ENCODE data around the gene C2orf76.
A peak's percentile ranks its signal among the peaks of the same experiment; 100 is the strongest.

Gene C2orf76

DNA sequence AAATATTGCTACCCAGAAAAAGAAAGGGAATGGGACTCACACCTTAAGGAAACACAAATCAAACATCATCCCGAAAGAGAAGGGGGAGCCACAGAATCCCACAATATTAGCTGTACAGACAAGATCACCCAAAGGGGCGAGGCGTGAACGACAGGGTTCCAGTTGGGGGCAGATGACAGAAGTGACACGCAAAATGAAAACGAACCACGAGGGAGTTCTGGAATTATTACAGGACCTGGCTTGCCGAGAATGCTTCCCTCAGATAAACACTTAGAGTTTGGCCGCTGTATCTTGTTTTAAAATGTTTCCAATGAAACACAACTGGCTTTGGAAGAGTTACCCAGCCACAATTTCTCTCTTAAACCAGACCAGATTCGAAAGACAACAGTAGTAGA, 60.4 kb downstream of the C2orf76 start:
- H3K4me3 ChIP-seq (ENCODE audit: low read depth, low read length): no peak overlapping the region
- DNase-seq (ENCODE audit: low read depth): no peak

DNA sequence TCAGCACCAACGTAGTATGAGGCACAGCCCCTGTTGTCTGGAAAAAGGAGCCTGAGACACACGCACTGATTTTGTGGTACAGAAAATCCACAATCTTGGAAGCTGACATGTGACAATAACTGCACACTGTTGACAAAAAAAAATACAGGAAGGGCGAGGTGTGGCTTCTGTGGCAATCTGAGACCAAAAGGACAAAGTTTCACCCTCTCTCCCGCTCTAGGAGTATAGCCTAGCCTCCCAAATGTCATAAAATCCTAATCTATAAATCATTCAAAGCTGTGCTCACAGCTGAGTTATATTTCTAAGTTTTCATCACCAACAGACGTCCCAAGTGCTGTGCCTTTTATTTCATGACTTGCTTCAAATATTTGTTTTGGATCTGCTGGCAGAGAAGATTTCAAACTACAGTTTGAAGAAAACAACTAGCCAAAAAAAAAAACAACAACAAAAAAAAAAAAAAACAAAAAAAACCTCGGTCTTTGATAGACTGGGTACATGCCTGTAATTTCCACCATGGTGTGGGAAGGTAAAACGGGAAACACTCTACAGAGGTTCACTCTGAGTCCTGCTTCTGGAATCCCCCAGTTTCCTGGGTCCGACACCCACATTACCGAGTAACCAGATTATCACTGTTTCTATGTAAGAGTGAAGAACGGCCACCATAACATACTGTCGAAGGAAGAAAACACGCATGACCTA, 61.0 kb downstream of the C2orf76 start:
- H3K4me3 ChIP-seq (ENCODE audit: low read depth, low read length): no peak overlapping the region
- DNase-seq (ENCODE audit: low read depth): no peak

DNA sequence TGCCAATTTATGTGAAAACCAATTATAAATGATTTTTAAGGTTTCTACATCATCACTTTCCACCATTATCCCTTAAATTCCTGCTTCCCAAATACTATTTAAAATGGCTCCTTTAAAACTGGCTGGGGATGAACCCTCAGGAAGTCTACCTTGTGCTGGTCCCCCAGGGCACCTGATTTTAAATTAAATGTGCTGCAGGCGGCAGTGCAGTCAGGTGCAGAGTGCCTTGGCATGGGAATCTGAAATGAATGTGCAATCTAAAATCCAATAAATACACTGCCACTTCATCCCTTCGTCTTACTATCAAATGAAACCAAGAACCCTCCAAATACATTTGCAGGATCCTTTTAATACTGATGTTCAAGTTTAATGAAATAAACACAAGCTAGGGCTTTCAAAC, 61.8 kb downstream of the C2orf76 start:
- H3K4me3 ChIP-seq (ENCODE audit: low read depth, low read length): no peak overlapping the region
- DNase-seq (ENCODE audit: low read depth): no peak

DNA sequence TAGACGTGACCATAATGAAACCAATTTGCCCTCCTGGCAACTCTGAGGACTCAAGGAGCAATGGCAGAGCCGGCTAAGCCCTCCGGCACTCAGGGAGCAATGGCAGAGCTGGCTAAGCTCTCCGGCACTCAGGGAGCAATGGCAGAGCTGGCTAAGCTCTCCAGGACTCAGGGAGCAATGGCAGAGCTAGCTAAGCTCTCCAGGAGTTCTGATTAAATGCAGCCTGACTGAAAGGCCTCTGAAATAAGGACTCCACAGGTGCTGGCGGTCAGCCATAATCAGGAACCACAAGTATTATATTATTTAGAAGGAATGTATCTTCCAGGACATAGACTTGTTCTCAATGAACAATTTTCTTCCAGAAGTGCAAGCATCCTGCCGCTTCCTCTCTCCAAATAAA, 65.2 kb downstream of the C2orf76 start:
- H3K4me3 ChIP-seq (ENCODE audit: low read depth, low read length): no peak overlapping the region
- DNase-seq (ENCODE audit: low read depth): no peak

DNA sequence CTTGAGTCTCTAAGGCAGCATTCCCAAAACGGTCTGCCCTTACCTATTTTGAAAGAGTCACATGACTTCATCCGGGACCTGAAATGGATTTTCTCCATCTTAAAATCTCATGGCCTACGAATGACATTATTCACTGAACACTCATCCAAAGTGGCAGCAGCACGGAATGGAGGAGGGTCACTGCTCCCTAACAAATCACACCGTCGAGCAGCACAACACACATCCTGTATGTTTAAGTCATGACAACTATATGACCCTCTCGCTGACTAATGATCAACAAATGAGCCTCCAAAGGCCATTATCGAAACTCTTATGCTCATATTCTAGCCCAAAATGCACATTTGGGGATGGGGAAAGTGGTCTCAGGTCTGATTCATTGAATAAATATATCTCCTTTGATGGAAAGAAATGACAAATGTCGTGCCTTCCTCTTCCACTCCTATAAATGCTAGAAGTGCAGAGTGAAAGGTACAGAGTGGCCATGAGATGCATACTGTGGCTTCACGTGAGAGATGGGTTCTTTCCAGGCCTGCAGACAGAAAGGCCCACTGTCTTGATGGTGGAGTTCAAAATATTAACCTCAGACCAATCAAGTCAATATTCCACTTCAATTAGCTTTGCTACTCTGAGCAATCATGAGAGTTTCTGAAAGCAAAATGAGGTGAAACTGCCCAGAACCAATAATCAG, 70.8 kb downstream of the C2orf76 start:
- no peak overlapping the region for H3K4me3 ChIP-seq (ENCODE audit: low read depth, low read length)
- no peak for DNase-seq (ENCODE audit: low read depth)

DNA sequence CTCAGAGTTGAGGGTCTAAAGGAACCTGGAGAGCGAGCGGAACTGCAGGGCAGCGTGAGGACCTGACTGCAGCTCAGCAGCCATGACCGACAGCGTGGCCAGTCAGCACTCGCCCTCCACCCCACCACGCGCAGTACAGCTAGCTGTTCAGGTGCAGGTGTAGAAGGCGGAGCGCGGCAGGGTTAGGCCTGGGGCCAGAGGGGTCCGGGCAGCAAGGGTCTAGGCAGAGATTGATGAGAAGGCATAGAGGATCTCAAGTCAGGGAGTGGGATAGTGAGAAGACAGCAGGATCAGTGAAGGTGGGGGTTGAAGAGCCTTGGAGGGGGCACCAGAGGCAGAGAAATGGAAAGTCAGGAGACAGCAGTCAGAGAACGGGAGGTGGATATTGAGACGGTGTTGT, 72.0 kb downstream of the C2orf76 start:
- DNase-seq (ENCODE audit: low read depth): no peak
- no peak overlapping the region for H3K4me3 ChIP-seq (ENCODE audit: low read depth, low read length)

DNA sequence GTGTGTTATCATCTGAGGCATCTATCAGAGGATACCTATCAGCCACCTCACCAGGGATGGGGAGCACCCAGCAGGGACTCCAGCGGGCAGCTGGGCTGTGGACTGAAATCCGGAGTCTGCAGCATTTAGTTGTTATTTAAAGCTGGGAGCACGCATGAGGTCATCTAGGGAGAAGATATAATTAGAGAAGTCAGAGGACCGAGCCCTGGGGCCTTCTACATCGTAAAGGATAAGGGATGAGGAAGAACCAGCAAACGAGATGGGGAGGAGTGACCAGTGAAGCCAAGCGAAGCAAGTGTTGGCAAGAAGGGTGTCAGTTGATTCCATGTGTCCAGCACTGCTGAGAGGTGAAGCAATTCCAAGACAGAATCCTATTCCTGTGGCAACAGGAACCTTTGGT, 72.7 kb downstream of the C2orf76 start:
- H3K4me3 ChIP-seq (ENCODE audit: low read depth, low read length): no peak overlapping the region
- DNase-seq (ENCODE audit: low read depth): no peak

DNA sequence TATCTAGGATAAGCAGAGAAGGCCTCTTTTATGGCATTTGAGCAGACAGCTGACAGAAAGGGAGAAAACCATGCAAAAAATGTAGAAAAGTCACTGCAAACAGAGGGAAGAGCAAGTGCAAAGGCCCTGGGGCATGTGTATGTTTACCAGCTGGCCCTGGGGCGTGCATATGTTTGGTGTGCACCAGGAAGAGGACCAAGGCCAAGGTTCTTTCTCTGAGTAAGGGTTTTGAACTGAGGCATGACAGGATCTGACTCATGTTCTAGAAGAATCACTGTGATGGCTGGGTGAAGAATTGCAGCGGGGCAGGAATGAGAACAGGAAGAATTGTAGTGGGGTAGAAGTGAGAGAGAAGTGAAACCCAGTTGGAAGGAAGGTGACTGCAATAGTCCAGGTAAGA, 73.4 kb downstream of the C2orf76 start:
- H3K4me3 ChIP-seq (ENCODE audit: low read depth, low read length): no peak overlapping the region
- no peak for DNase-seq (ENCODE audit: low read depth)

DNA sequence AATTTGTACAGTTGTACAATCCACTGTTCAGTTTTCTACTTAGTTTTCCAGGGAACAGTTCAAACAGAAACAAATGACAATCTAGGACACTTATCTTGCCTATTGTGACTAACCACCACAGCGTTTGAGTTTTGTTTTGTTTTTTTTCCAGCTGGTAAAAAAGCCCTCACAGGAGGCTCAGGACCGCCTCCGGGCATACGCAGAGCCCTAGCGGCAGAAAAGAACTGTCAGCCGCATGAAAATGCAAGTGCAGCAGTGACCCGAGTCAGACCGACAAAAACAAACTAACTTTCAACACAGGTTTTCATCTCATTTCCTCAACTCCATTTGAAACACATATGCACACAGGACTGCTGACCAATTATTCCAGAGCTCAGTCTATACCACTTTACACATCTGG, 74.4 kb downstream of the C2orf76 start:
- no peak overlapping the region for H3K4me3 ChIP-seq (ENCODE audit: low read depth, low read length)
- DNase-seq (ENCODE audit: low read depth): no peak

DNA sequence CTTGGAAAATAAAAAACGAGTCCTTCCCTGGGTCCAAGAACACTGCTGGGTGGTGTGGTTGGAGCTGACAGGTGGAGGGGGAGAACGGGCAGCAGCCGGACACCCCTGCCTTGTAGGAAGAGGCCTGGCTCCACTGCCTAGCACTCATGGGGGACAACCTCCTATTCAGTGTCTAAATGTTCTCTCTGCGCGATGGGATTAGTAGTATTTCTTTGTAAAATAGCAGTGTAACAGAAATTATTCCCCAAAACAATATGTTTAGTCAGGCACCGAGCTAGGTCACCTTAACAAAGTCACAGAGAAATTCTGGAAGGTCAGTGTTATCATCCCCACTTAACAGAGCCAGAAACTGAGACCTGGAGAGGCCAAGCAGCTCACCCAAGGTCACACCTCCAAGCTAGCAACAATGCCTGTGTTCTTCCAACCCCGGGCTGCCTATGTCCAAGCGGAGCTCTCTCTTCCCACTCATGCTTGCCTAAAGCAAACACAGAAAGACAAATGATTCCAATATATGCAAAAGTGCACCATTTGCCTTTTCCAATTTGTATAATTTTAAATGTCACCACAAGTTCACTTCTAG, 75.0 kb downstream of the C2orf76 start:
- no peak for DNase-seq (ENCODE audit: low read depth)
- H3K4me3 ChIP-seq (ENCODE audit: low read depth, low read length): no peak overlapping the region

DNA sequence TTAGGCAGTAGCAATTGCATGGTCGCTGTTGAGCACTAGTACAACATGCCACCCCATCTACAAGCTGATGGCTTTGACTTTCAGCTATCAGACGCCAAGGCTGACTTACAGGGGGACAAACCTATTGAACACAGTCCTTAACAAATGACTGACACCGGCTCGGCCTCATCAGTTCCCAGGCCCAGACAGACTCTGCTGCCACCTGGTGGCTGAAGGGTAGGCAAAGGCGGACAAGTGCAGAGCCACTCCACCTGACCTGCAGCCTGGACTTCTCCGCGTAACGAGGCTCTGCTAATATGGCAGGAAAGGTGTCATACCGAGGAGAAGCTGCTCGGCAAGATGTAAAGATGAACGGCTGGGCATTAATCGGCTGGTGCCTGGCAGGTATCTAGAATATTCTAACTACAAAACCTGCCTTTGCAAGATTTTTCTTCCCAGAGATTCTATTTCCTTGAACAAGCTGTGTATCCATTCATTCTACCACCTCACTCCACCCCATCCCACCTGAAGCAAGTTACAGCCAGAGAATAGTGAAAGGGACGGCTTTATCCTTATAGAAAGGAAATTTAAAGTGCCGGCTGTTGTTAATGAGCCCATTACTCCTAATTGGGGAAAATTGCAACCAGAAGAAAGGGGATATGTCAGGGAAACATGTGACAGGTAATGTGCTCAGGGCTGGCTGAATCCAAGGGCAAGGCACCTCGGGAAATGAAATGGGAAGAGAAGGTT, 75.6 kb downstream of the C2orf76 start:
- DNase-seq (ENCODE audit: low read depth): no peak
- H3K4me3 ChIP-seq (ENCODE audit: low read depth, low read length): no peak overlapping the region

DNA sequence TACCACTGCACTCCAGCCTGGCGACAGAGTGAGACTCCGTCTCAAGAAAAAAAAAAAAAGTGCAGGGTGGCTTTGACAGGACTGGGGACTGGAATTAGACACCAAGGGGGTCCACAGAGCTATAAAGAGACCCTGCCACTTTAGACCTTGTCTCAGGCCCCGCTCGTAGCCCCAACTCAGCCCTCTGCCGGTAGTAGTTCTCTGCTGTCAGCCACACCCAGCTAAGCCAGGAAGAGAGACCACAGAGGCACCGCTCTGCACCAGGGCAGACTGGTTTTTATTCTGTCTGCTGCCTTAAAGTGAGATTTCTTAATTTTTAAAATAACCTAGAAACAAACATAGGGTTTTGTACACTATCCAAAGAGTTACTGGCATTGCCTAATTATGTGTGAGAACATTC, 77.0 kb downstream of the C2orf76 start:
- no peak for DNase-seq (ENCODE audit: low read depth)
- no peak overlapping the region for H3K4me3 ChIP-seq (ENCODE audit: low read depth, low read length)

DNA sequence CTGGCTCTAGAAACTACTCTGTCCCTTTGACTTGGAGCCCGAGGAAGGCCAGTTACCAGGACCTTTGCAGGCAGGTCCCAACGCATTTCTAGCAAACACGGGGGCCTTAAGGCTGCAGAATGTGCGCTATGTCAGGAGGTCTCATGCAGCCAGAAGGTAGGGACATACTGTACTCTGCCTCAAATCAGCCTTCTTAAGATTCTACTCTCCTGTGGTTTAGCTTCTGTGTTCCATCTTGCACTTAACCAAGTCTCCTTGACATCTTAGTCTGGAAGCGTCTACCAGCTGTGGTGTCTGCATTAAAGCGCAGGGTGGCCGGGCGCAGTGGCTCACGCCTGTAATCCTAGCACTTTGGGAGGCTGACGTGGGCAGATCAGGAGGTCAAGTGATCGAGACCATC, 77.5 kb downstream of the C2orf76 start:
- DNase-seq (ENCODE audit: low read depth): peak; percentile 49
- H3K4me3 ChIP-seq (ENCODE audit: low read depth, low read length): no peak overlapping the region

DNA sequence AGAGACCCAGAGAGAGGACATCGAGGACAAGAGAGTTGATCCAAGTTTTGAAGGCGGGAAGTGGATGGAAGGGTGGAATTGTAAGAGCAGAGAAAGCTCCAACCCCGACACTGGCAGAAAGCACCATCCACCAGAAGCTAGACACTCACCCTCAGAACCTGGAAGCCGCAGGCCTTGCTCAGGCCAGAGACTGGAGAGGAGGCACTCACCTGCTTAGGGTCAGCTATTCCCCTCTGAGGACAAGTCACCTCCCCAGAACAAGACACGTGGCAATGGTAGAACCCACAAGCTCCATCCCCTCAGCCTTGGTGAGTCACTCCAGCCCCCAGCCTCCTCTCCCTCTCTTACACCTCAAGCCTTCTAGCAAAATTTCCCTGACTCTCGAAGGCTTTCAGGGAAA, 78.1 kb downstream of the C2orf76 start:
- H3K4me3 ChIP-seq (ENCODE audit: low read depth, low read length): no peak overlapping the region
- DNase-seq (ENCODE audit: low read depth): no peak

DNA sequence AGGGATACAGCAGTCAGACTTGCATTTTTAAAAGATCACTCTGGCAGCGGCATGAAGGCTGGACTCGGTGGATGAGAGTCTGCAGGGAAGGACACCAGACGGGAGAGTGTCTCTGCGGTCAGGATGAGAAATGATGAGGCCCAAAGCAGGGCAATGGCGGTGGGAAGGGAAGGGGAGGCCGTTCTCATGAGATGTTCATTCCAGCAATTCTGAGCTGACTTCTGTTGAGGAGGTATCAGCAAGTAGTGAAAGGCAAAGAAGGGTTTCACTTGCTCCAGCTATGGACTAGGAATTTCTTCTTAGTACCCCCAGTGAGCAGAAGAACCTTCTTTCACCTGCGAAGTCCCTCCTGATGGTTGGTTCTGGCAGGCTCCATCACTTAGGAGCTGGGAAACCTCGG, 80.0 kb downstream of the C2orf76 start:
- no peak for DNase-seq (ENCODE audit: low read depth)
- no peak overlapping the region for H3K4me3 ChIP-seq (ENCODE audit: low read depth, low read length)

DNA sequence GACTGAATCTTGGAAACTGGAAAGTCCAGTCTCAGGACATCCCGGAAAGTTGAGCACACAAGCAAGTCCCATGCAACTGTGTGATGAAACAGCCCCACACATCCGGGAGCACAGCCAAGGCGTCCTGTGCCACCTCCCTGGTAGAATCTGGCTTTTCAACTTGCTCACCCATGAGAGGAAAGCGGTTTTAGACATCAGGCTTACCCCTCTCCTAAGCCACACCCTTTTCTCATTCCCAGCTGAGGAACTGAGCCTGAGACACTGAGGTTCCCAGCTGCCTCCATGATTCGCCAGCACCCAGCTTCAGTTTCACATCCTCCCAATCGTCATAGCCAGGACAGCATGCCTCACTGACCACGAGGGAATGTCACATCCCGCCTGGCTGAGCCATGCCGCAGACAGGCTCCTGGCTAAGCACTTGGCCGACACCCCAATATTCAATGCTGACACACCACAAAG, 82.7 kb downstream of the C2orf76 start:
- no peak overlapping the region for H3K4me3 ChIP-seq (ENCODE audit: low read depth, low read length)
- DNase-seq (ENCODE audit: low read depth): peak; percentile 73

DNA sequence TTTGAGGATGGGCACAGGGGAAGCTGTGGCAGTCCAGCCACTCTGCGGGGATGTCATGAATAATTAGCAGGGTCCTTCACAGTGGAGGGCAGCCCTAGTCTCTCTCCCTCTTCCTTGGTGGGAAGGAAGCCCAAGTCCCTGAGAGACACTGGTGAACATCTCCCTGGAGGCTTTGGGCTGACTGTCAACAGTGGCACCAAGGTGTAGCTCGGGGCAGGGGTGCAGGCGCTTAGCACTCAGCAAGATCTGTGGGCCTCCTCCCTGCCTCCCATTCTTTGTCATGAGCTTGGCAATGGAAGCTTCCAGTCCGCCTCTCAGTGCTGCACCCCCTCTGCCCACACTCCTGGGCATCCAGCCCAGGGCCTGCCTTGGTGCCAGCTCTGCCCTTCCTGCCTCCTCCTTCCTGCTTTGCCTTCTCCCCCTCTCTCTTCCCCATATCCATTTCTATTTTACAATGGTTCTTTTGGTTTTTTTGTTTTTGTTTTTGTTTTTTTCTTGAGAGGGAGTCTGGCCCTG, 83.6 kb downstream of the C2orf76 start:
- DNase-seq (ENCODE audit: low read depth): no peak
- no peak overlapping the region for H3K4me3 ChIP-seq (ENCODE audit: low read depth, low read length)

DNA sequence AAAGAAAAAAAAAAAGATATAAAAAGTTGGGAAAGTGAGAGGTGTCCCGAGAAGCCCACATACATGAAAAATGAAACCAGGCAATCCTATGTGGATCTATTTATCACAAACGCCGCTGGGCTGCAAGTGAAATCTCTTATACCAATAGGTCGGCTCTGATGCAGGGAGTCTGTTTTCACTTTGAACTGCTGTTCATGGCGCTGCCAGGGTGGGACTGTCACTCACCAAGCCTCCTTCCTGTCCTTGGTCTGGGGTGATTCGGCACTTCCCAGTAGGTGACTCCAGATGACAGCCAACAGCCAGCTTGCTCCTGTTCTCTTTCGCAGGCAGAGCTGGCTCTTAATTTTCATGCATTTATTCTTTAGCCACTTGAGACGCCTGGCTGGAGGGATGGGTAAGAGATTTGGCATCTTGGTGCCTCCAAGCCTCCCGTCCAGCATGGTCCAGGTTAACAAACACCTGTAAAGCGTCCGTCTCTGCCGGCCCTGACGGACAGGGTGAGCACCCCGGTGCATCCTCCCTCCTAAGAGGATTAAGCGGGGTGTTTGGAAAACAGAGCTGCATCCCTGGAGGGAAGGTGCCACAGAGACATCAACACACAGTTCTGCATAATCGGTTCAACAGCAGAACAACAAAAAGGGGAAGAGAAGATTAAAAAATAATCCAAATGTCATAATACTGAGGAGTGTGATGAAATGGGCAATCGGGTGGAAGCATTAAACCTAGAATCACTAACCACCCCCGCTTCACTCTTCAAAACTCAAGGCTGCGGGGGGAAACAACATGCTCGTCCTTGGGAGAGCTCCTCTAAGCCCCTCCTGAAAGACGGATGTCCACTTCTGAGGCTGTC, 84.3 kb downstream of the C2orf76 start:
- H3K4me3 ChIP-seq (ENCODE audit: low read depth, low read length): no peak overlapping the region
- DNase-seq (ENCODE audit: low read depth): no peak

DNA sequence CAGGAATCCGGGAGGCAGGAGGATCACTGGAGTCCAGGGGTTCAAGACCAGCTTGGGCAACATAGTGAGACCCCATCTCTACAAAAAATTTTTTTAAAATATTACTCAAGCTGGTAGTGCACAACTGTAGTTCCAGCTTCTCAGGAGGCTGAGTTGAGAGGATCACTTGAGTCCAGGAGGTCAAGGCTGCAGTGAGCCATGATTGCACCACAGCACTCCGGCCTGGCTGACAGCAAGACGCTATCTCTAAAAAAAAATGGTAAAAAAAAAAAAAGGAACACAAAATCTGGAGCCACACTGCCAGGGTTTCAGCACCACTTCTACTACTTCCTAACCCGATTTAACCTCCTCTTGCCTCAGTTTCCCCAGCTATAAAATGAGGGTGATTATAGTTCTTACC, 86.0 kb downstream of the C2orf76 start:
- H3K4me3 ChIP-seq (ENCODE audit: low read depth, low read length): no peak overlapping the region
- no peak for DNase-seq (ENCODE audit: low read depth)
